OCI-LY3 (cell line): ENCODE results near the gene APCS.

Experiments used
- H2AFZ ChIP-seq: fragments of 200-600, 300-600 bp; shearing (Covaris generic); 2 replicates; pipeline ENCODE4 v1.6.0; 2014; ENCODE audit warnings: antibody characterized with exemption, low read depth, low read length
- H3K27ac ChIP-seq: fragments of 200-600, 300-600 bp; sonication (generic); 2 replicates; pipeline ENCODE4 v1.5.1; 2014; ENCODE audit warnings: mild to moderate bottlenecking, low read length, moderate library complexity, mixed read lengths
- H3K27me3 ChIP-seq: fragments of 200-600, 300-600 bp; sonication (generic); 2 replicates; pipeline ENCODE4 v1.6.1; 2014; ENCODE audit warnings: low read depth, low read length, mixed read lengths
- H3K36me3 ChIP-seq: fragments of 200-600, 300-600 bp; sonication (generic); replicated peaks from 2 replicates; pipeline ENCODE3; 2014; ENCODE audit warnings: low read depth, low read length, mixed read lengths
- H3K4me1 ChIP-seq: fragments of 300-600, 200-600 bp; sonication (generic); 2 replicates; pipeline ENCODE4 v1.6.1; 2014; ENCODE audit warnings: low read length, mixed read lengths
- H3K4me2 ChIP-seq: fragments of 200-600, 300-600 bp; sonication (generic); 2 replicates; pipeline ENCODE4 v1.6.1; 2014; ENCODE audit warnings: low read length, mixed read lengths
- H3K4me3 ChIP-seq: fragments of 300-600, 200-600 bp; sonication (generic); 2 replicates; pipeline ENCODE4 v1.5.1; 2014; ENCODE audit warnings: antibody characterized with exemption, mild to moderate bottlenecking, low read length, moderate library complexity
- H3K79me2 ChIP-seq: fragments of 300-600, 200-600 bp; shearing (Covaris generic); 2 replicates; pipeline ENCODE4 v1.6.1; 2014; ENCODE audit warnings: mild to moderate bottlenecking, low read length, mixed read lengths
- H3K9ac ChIP-seq: fragments of 300-600, 200-600 bp; shearing (Covaris generic); 2 replicates; pipeline ENCODE4 v1.6.0; 2014; ENCODE audit warnings: mild to moderate bottlenecking, low read length, moderate library complexity
- H3K9me3 ChIP-seq: fragments of 200-600, 300-600 bp; shearing (Covaris generic); 2 replicates; pipeline ENCODE4 v1.6.1; 2014; ENCODE audit warnings: low read length, mixed read lengths; ENCODE audit not compliant: insufficient read depth
- H4K20me1 ChIP-seq: fragments of 200-600, 300-600 bp; sonication (generic); 2 replicates; pipeline ENCODE4 v1.6.1; 2016; ENCODE audit warnings: low read length, mixed read lengths; ENCODE audit not compliant: insufficient read depth
- EZH2phosphoT487 ChIP-seq: fragments of 200-600 bp; shearing (Covaris generic); IDR thresholded peaks from 2 replicates; pipeline ENCODE4 v1.6.1; 2018; ENCODE audit warnings: antibody characterized with exemption, mixed run types, low read depth
- TF ChIP-seq, protein P1 (sequence below): fragments of 200-600, 300-600 bp; sonication (generic); IDR thresholded peaks from 2 replicates; pipeline ENCODE4 v1.5.1; 2014; ENCODE audit warnings: antibody characterized with exemption, low read length, low read depth

APCS gene

DNA sequence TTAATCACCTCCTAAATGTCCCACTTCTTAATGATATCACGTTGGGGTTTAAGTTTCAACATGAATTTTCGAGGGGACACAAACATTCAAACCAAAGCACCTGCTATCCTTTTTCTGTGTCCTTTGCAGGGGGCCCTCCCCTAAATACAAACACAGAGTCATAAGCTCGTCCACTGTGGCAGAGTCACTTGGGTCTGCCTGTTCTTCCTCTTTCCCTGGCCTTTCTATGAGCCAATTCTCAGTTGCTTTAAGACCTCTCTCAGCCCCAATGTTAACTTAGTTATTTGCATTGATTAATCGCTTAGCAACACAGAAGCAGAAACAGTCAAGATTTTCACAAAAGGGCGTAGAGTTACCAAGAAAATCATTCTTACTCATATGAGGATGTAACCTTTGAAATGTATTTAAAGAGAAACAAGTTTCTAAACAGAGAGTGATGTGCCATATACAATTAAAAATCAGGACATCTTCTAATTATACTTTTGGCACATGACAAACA, 14.9 kb downstream of the APCS start:
- no peaks in the 10 kb centered on the region for H3K79me2 ChIP-seq
- no peaks in the 10 kb centered on the region for H3K9me3 ChIP-seq
- H3K27ac ChIP-seq = peak overlapping the region; percentile 63
- no peaks in the 10 kb centered on the region for H4K20me1 ChIP-seq
- H3K4me2 ChIP-seq = peak overlapping the region; percentile 34
- peaks cover 17% of the 10 kb centered on the region for H3K4me1 ChIP-seq
- H3K9ac ChIP-seq = no peak overlapping the region
- H3K27me3 ChIP-seq = no peaks in the 10 kb centered on the region
- H2AFZ ChIP-seq = 0 out of 2 replicates have a peak overlapping the region, but pooled peaks have one; percentile 2
- H3K36me3 ChIP-seq = no peaks in the 10 kb centered on the region
- no peak for TF ChIP-seq EZH2phosphoT487
- TF ChIP-seq, protein P1, sequence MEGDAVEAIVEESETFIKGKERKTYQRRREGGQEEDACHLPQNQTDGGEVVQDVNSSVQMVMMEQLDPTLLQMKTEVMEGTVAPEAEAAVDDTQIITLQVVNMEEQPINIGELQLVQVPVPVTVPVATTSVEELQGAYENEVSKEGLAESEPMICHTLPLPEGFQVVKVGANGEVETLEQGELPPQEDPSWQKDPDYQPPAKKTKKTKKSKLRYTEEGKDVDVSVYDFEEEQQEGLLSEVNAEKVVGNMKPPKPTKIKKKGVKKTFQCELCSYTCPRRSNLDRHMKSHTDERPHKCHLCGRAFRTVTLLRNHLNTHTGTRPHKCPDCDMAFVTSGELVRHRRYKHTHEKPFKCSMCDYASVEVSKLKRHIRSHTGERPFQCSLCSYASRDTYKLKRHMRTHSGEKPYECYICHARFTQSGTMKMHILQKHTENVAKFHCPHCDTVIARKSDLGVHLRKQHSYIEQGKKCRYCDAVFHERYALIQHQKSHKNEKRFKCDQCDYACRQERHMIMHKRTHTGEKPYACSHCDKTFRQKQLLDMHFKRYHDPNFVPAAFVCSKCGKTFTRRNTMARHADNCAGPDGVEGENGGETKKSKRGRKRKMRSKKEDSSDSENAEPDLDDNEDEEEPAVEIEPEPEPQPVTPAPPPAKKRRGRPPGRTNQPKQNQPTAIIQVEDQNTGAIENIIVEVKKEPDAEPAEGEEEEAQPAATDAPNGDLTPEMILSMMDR = no peak
- no peak overlapping the region for H3K4me3 ChIP-seq

DNA sequence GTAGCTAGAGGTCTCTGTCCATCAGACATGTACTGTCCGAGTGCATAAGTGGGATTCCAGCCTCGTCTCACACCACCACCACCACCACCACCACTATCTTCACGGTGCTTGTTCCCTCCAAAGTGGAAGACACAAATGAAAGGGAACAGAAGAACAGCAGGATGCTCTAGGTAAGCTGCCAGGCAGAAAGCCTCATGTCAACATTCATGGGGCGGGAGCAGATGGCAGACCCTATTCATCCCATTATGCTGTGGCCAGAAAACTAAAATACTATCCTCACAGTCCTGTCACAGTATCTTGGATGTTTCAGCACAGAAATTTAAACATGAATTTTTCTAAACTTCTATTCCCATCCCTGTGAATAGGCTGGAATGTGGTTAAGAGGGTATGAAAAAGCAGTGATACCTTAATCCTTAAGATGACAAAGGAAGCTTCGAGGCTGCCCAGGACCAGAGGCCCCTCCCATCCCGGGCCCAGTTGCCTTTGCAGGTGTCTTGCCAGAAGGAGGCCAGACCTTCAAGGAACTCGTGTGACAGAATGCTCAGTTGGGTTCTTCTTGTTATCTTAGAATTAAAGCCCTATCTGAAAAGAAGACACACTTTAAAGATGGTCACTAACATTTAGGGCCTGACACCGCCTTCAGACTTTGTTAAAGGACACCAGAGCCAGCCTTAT, 24.7 kb downstream of the APCS start:
- Histone ChIP-seq H3K27me3 (no peaks in the 10 kb centered on the region), H4K20me1 (no peaks in the 10 kb centered on the region), H3K79me2 (no peaks in the 10 kb centered on the region), H3K9ac (no peak overlapping the region), H3K27ac (no peak overlapping the region), H3K36me3 (no peaks in the 10 kb centered on the region), H2AFZ (no peak overlapping the region), H3K4me3 (no peak overlapping the region), H3K9me3 (no peaks in the 10 kb centered on the region), H3K4me2 (no peak overlapping the region), H3K4me1 (no peaks in the 10 kb centered on the region)
- TF ChIP-seq EZH2phosphoT487 = no peak
- TF ChIP-seq, protein P1 = no peak

DNA sequence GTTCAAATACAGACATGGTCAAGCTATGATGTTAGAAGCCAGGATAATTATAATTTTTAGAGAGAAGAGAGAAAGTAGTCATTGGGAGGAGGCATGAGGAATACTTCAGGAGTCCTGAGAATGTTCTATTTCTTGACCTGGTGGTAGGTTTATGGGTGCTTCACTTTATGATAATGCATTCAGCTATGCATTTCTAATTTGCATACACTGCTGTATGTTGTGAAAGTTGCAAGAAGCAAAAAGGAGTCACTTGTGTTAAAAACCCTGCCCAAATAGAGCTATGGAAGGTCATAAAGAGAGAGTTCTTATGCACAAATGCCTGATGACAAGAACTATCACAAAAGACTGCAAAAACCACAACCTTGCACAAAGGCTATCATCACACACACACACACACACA, 45.3 kb downstream of the APCS start:
- H3K79me2 ChIP-seq = no peaks in the 10 kb centered on the region

More for the DNA sequence above, 45.3 kb downstream of the APCS start:
- peaks cover 7% of the 10 kb centered on the region; the same call in 1 of the 2 replicates for H3K9me3 ChIP-seq
- H3K27ac ChIP-seq = no peak overlapping the region
- H3K9ac ChIP-seq = no peak overlapping the region
- H3K4me3 ChIP-seq = no peak overlapping the region
- no peaks in the 10 kb centered on the region for H3K4me1 ChIP-seq
- no peak for TF ChIP-seq EZH2phosphoT487
- TF ChIP-seq, protein P1 = no peak
- H3K27me3 ChIP-seq = no peaks in the 10 kb centered on the region
- no peaks in the 10 kb centered on the region for H4K20me1 ChIP-seq
- H3K4me2 ChIP-seq = no peak overlapping the region
- no peaks in the 10 kb centered on the region for H3K36me3 ChIP-seq
- H2AFZ ChIP-seq = no peak overlapping the region
